HEK293T (cell line): ENCODE results near the gene CRYBB1.

Experiments
- BHLHE40 ChIP-seq: fragments of 450-650 bp; IDR thresholded peaks from 2 replicates; pipeline ENCODE4 v1.6.1; 2016; ENCODE audit warnings: mild to moderate bottlenecking, moderate library complexity, borderline replicate concordance
- FOXA1 ChIP-seq: fragments of 450-650 bp; IDR thresholded peaks from 2 replicates; pipeline ENCODE4 v1.6.1; 2016; ENCODE audit warnings: mild to moderate bottlenecking
- FOXK2 ChIP-seq: fragments of 450-650 bp; IDR thresholded peaks from 2 replicates; pipeline ENCODE4 v1.6.1; 2016; ENCODE audit warnings: mild to moderate bottlenecking
- L3MBTL2 ChIP-seq: fragments of 450-650 bp; conservative IDR thresholded peaks from 2 replicates; pipeline ENCODE4 v1.6.1; 2016; ENCODE audit warnings: mild to moderate bottlenecking
- NFRKB ChIP-seq: fragments of 450-650 bp; IDR thresholded peaks from 2 replicates; pipeline ENCODE4 v1.6.1; 2016; ENCODE audit warnings: mild to moderate bottlenecking, moderate library complexity
- SP1 ChIP-seq: fragments of 450-650 bp; IDR thresholded peaks from 2 replicates; pipeline ENCODE4 v1.6.1; 2017
- SUZ12 ChIP-seq: fragments of 450-650 bp; IDR thresholded peaks from 2 replicates; pipeline ENCODE4 v1.6.1; 2016; ENCODE audit warnings: mild to moderate bottlenecking
- TARDBP ChIP-seq: fragments of 450-650 bp; IDR thresholded peaks from 2 replicates; pipeline ENCODE4 v1.6.1; 2016

DNA sequence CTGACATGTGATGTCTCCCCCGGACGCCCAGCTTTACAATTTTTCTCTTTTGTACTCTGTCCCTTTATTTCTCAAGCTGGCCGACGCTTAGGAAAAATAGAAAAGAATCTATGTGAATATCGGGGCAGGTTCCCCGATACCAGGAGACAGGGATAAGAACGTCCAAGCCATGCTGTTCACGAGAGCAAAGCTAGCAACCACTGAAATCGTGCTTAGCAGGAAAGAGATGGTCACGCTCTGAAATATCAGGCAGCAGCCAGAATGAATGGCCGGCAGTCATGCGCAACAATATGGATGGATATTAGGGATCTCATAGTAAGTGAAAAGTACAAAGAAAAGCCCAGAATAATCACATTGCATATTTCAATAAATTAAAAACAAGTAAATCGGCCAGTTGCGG is 3.5 kb downstream of the CRYBB1 start:
- TF ChIP-seq FOXK2 (no peak), BHLHE40 (no peak), NFRKB (no peak), SUZ12 (no peak), FOXA1 (no peak), TARDBP (no peak), SP1 (no peak), L3MBTL2 (no peak)
